Measurements from ENCODE around the gene TMEM140. TPM values are rescaled to one million over a fixed set of nuclear protein-coding genes. Genes with fewer than 3 reads are reported as not detected.

Gene TMEM140
- total RNA-seq, 1 donor from 2014 or later = 0.27 TPM

- peaks cover 27% of the 10 kb centered on the region for H3K9me3 ChIP-seq (ENCODE audit: insufficient read depth, low read depth, low read length)
- Mint-ChIP-seq H3K4me3 (ENCODE audit: unreplicated experiment) (no peak overlapping the region), H3K27ac (ENCODE audit: unreplicated experiment) (no peak overlapping the region), H3K36me3 (ENCODE audit: low read depth, unreplicated experiment) (peaks cover 42% of the 10 kb centered on the region), H3K27me3 (ENCODE audit: low read depth, unreplicated experiment) (no peaks in the 10 kb centered on the region), H3K4me1 (ENCODE audit: low read depth, unreplicated experiment) (peaks cover 5% of the 10 kb centered on the region), H3K9me3 (ENCODE audit: unreplicated experiment) (peaks cover 36% of the 10 kb centered on the region)
- H4K20me1 ChIP-seq (ENCODE audit: insufficient read depth, low read length) = no peaks in the 10 kb centered on the region
- no peak for TF ChIP-seq CTCF (IDR thresholded peaks at IDR 0.05; ENCODE audit: insufficient read depth, low read depth, low read length)
- TF ChIP-seq EZH2 (IDR thresholded peaks at IDR 0.05; ENCODE audit: insufficient read depth, low read length) = no peak
- DNase-seq (ENCODE audit: low read depth) (no peak), FAIRE-seq (no peak)
- H3K4me1 ChIP-seq (ENCODE audit: insufficient read depth, low read length) = no peaks in the 10 kb centered on the region
- H3K79me2 ChIP-seq (ENCODE audit: insufficient read depth, low read length) = no peaks in the 10 kb centered on the region
- no peak overlapping the region for H3K9ac ChIP-seq (ENCODE audit: low read length)
- no peak overlapping the region for H3K27ac ChIP-seq (ENCODE audit: low read depth, low read length)
- no peak overlapping the region for H3K4me2 ChIP-seq (ENCODE audit: low read length)
- H3K36me3 ChIP-seq (ENCODE audit: insufficient read depth, low read length) = peaks cover 7% of the 10 kb centered on the region
- no peak overlapping the region for H3K4me3 ChIP-seq (ENCODE audit: insufficient read depth, low read depth, low read length)
- no peak overlapping the region for H2AFZ ChIP-seq (ENCODE audit: low read depth, low read length)
- no peaks in the 10 kb centered on the region for H3K27me3 ChIP-seq (ENCODE audit: insufficient read depth, low read length)
Observed at GRCh38 chr7:135180122-135180521, 32.2 kb downstream of the TMEM140 start.

GRCh38 chr7:135181261-135181928, 33.5 kb downstream of the TMEM140 start:
- Histone ChIP-seq H2AFZ (ENCODE audit: low read depth, low read length) (no peak overlapping the region), H3K4me1 (ENCODE audit: insufficient read depth, low read length) (no peaks in the 10 kb centered on the region), H3K36me3 (ENCODE audit: insufficient read depth, low read length) (peaks cover 7% of the 10 kb centered on the region), H3K4me2 (ENCODE audit: low read length) (no peak overlapping the region), H3K27me3 (ENCODE audit: insufficient read depth, low read length) (no peaks in the 10 kb centered on the region), H3K9me3 (ENCODE audit: insufficient read depth, low read depth, low read length) (peaks cover 27% of the 10 kb centered on the region), H3K27ac (ENCODE audit: low read depth, low read length) (no peak overlapping the region), H4K20me1 (ENCODE audit: insufficient read depth, low read length) (no peaks in the 10 kb centered on the region), H3K9ac (ENCODE audit: low read length) (no peak overlapping the region), H3K79me2 (ENCODE audit: insufficient read depth, low read length) (no peaks in the 10 kb centered on the region), H3K4me3 (ENCODE audit: insufficient read depth, low read depth, low read length) (no peak overlapping the region)
- H3K9me3 Mint-ChIP-seq (ENCODE audit: unreplicated experiment) = peaks cover 36% of the 10 kb centered on the region
- no peak for DNase-seq (ENCODE audit: low read depth)
- no peak for FAIRE-seq
- peaks cover 46% of the 10 kb centered on the region for H3K36me3 Mint-ChIP-seq (ENCODE audit: low read depth, unreplicated experiment)
- H3K4me1 Mint-ChIP-seq (ENCODE audit: low read depth, unreplicated experiment) = peaks cover 5% of the 10 kb centered on the region
- TF ChIP-seq CTCF (IDR thresholded peaks at IDR 0.05; ENCODE audit: insufficient read depth, low read depth, low read length) = no peak
- no peak for TF ChIP-seq EZH2 (IDR thresholded peaks at IDR 0.05; ENCODE audit: insufficient read depth, low read length)
- no peak overlapping the region for H3K4me3 Mint-ChIP-seq (ENCODE audit: unreplicated experiment)
- H3K27ac Mint-ChIP-seq (ENCODE audit: unreplicated experiment) = no peak overlapping the region
- no peaks in the 10 kb centered on the region for H3K27me3 Mint-ChIP-seq (ENCODE audit: low read depth, unreplicated experiment)

GRCh38 chr7:135181929-135182678, 34.2 kb downstream of the TMEM140 start:
- no peak overlapping the region for H3K4me2 ChIP-seq (ENCODE audit: low read length)
- H3K4me1 Mint-ChIP-seq (ENCODE audit: low read depth, unreplicated experiment) = peaks cover 4% of the 10 kb centered on the region
- peaks cover 27% of the 10 kb centered on the region for H3K9me3 ChIP-seq (ENCODE audit: insufficient read depth, low read depth, low read length)
- H3K36me3 Mint-ChIP-seq (ENCODE audit: low read depth, unreplicated experiment) = peaks cover 50% of the 10 kb centered on the region
- H3K9ac ChIP-seq (ENCODE audit: low read length) = no peak overlapping the region
- DNase-seq (ENCODE audit: low read depth) (no peak), FAIRE-seq (no peak)
- H3K36me3 ChIP-seq (ENCODE audit: insufficient read depth, low read length) = peaks cover 7% of the 10 kb centered on the region
- TF ChIP-seq EZH2 (IDR thresholded peaks at IDR 0.05; ENCODE audit: insufficient read depth, low read length) (no peak), CTCF (IDR thresholded peaks at IDR 0.05; ENCODE audit: insufficient read depth, low read depth, low read length) (no peak)
- no peak overlapping the region for H3K27ac ChIP-seq (ENCODE audit: low read depth, low read length)
- no peaks in the 10 kb centered on the region for H3K27me3 Mint-ChIP-seq (ENCODE audit: low read depth, unreplicated experiment)
- H3K4me1 ChIP-seq (ENCODE audit: insufficient read depth, low read length) = no peaks in the 10 kb centered on the region
- H2AFZ ChIP-seq (ENCODE audit: low read depth, low read length) = no peak overlapping the region
- H3K4me3 Mint-ChIP-seq (ENCODE audit: unreplicated experiment) = no peak overlapping the region
- H4K20me1 ChIP-seq (ENCODE audit: insufficient read depth, low read length) = no peaks in the 10 kb centered on the region
- H3K4me3 ChIP-seq (ENCODE audit: insufficient read depth, low read depth, low read length) = no peak overlapping the region
- peaks cover 36% of the 10 kb centered on the region for H3K9me3 Mint-ChIP-seq (ENCODE audit: unreplicated experiment)
- no peak overlapping the region for H3K27ac Mint-ChIP-seq (ENCODE audit: unreplicated experiment)
- no peaks in the 10 kb centered on the region for H3K27me3 ChIP-seq (ENCODE audit: insufficient read depth, low read length)
- no peaks in the 10 kb centered on the region for H3K79me2 ChIP-seq (ENCODE audit: insufficient read depth, low read length)

Measured in astrocyte (in vitro differentiated cells and primary cell).